HG03342 (cell line): Measurements from ENCODE around the gene PARD3.

Source experiments
- ATAC-seq: cut with Tn5 transposase; IDR thresholded peaks from one replicate; pipeline ENCODE4 v1.9.1; 2021; ENCODE audit warnings: mild to moderate bottlenecking, moderate library complexity; ENCODE audit not compliant: unreplicated experiment

PARD3 gene

DNA sequence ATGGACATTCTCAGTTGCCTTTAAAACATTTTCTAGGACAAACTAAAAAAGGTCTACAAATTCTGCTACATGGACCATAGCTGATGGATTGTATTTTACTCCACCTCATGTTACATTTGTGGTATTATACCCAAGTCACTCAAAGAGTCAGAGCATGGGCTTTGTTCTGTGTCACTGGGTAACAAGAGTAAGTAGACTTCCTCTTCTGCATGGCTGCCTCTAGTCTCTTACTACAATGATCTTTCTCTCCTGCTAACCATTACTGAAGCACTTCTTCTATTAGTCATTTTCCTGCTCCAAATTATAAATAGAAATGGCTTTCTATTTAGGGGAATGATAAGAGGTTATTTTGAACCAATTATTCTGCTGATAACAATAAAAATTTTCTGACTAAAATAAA is 753.3 kb downstream of the PARD3 start:
- ATAC-seq: no peak
